Neural progenitor cell (in vitro differentiated cells): Measurements from ENCODE around the gene YARS1.

ENCODE experiments used
- EZH2 ChIP-seq: fragments of 200-600 bp; sonication (generic); IDR thresholded peaks from 2 replicates; pipeline ENCODE4 v1.6.1; 2017; ENCODE audit warnings: antibody characterized with exemption, mild to moderate bottlenecking, moderate library complexity
- TF ChIP-seq, protein P1 (sequence below): fragments of 200-600 bp; sonication (generic); IDR thresholded peaks from 2 replicates; pipeline ENCODE4 v1.5.1; 2017; ENCODE audit warnings: antibody characterized with exemption, mild to moderate bottlenecking

DNA sequence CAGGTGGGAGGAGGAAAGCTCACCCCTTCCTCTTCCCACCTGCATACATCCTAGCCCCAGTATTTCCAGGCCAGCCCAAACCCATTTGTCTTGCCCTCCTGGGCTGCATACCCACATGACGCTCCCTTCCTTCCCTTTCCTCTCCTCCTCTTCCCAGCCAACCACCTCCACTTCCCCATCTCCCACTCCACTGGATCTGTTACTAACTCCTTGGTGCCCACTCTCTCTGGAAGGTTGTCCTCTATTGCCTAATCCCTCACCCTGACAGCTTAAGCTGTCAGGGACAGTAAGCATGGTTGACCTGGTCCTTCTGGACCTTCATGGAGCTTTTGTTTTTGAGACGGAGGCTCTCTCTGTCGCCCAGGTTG is 91.6 kb downstream of the YARS1 start:
- TF ChIP-seq, protein P1, sequence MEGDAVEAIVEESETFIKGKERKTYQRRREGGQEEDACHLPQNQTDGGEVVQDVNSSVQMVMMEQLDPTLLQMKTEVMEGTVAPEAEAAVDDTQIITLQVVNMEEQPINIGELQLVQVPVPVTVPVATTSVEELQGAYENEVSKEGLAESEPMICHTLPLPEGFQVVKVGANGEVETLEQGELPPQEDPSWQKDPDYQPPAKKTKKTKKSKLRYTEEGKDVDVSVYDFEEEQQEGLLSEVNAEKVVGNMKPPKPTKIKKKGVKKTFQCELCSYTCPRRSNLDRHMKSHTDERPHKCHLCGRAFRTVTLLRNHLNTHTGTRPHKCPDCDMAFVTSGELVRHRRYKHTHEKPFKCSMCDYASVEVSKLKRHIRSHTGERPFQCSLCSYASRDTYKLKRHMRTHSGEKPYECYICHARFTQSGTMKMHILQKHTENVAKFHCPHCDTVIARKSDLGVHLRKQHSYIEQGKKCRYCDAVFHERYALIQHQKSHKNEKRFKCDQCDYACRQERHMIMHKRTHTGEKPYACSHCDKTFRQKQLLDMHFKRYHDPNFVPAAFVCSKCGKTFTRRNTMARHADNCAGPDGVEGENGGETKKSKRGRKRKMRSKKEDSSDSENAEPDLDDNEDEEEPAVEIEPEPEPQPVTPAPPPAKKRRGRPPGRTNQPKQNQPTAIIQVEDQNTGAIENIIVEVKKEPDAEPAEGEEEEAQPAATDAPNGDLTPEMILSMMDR, result no peak
- no peak for TF ChIP-seq EZH2
